ENCODE measurements around the gene HSP90B1. TPM values are rescaled to one million over a fixed set of nuclear protein-coding genes. Genes with fewer than 3 reads are reported as not detected.

The HSP90B1 gene
- total and polyA plus RNA-seq, 2 of the 13 experiments (the other 11 are each of a cell fraction or from before 2014, with no cell fraction given) = 800 to 954 TPM

DNA sequence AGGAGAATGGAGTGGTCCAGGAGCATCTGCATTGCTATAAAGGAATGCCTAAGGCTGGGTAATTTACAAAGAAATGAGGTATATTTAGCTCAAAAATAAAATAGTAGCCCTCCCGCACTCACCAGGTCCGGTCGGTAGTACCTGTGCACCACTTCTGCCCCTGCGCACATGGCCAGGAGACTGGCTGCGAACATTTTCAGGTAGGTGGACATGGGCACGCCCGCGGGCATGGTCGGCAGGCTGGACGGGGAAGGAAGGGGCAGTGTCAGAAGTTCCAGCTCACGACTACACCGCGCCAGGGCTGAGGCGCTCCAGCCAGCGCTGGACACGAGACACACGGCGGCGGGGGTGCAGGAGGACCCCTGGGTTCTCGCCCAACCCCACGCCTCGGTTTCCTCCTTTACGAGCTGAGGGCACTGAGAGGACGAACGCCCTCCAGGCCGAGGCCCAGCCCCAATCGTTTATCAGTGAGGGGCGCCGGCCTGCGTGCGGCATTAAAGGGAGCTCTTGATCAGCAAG lies 26.4 kb downstream of the HSP90B1 start (continued):
- TF ChIP-seq, protein P1, sequence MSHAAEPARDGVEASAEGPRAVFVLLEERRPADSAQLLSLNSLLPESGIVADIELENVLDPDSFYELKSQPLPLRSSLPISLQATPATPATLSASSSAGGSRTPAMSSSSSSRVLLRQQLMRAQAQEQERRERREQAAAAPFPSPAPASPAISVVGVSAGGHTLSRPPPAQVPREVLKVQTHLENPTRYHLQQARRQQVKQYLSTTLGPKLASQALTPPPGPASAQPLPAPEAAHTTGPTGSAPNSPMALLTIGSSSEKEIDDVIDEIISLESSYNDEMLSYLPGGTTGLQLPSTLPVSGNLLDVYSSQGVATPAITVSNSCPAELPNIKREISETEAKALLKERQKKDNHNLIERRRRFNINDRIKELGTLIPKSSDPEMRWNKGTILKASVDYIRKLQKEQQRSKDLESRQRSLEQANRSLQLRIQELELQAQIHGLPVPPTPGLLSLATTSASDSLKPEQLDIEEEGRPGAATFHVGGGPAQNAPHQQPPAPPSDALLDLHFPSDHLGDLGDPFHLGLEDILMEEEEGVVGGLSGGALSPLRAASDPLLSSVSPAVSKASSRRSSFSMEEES (CRISPR knock-in tag; IDR thresholded peaks at IDR 0.05) = no peak
- TF ChIP-seq HNRNPL (IDR thresholded peaks at IDR 0.05; ENCODE audit: low read depth, low read length) (0 out of 2 replicates have a peak, but pooled peaks have one; percentile 62), ZMAT3 (CRISPR knock-in tag; conservative IDR thresholded peaks at IDR 0.05) (peak; percentile 69; the same call in 1 of the 2 replicates), HHEX (CRISPR knock-in tag; IDR thresholded peaks at IDR 0.05) (no peak), ELF1 (CRISPR knock-in tag; IDR thresholded peaks at IDR 0.05) (no peak), MTF2 (CRISPR knock-in tag; IDR thresholded peaks at IDR 0.05; ENCODE audit: borderline replicate concordance) (0 out of 2 replicates have a peak, but pooled peaks have one; percentile 48), ZBTB26 (CRISPR knock-in tag; IDR thresholded peaks at IDR 0.05; ENCODE audit: borderline replicate concordance) (no peak), NCOA1 (CRISPR knock-in tag; IDR thresholded peaks at IDR 0.05) (0 out of 2 replicates have a peak, but pooled peaks have one; percentile 30), ZBTB8A (CRISPR knock-in tag; IDR thresholded peaks at IDR 0.05; ENCODE audit: borderline replicate concordance, low read depth) (0 out of 2 replicates have a peak, but pooled peaks have one; percentile 25), MXD1 (CRISPR knock-in tag; IDR thresholded peaks at IDR 0.05) (peak; percentile 64; the same call in 1 of the 2 replicates), EHMT2 (IDR thresholded peaks at IDR 0.05; ENCODE audit: borderline replicate concordance, low read depth, low read length) (0 out of 2 replicates have a peak, but pooled peaks have one; percentile 6), ZNF256 (CRISPR knock-in tag; conservative IDR thresholded peaks at IDR 0.05) (0 out of 2 replicates have a peak, but pooled peaks have one; percentile 8), ARNT2 (CRISPR knock-in tag; IDR thresholded peaks at IDR 0.05; ENCODE audit: low read depth) (0 out of 2 replicates have a peak, but pooled peaks have one; percentile 61), ZGPAT (CRISPR knock-in tag; IDR thresholded peaks at IDR 0.05) (no peak)
- TF ChIP-seq, protein P2, sequence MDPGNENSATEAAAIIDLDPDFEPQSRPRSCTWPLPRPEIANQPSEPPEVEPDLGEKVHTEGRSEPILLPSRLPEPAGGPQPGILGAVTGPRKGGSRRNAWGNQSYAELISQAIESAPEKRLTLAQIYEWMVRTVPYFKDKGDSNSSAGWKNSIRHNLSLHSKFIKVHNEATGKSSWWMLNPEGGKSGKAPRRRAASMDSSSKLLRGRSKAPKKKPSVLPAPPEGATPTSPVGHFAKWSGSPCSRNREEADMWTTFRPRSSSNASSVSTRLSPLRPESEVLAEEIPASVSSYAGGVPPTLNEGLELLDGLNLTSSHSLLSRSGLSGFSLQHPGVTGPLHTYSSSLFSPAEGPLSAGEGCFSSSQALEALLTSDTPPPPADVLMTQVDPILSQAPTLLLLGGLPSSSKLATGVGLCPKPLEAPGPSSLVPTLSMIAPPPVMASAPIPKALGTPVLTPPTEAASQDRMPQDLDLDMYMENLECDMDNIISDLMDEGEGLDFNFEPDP (CRISPR knock-in tag; conservative IDR thresholded peaks at IDR 0.05) = 0 out of 2 replicates have a peak, but pooled peaks have one; percentile 24
